Calu3 (cell line): Measurements from ENCODE around the gene INSYN2B. TPM values are rescaled to one million over a fixed set of nuclear protein-coding genes. Genes with fewer than 3 reads are reported as not detected.

Experiments used
- BruUV-seq: library from RNA; stranded (reverse); fragments of 400-500 nt; replicated peaks from 2 replicates; lab custom pipeline; 2021; lab: Mats Ljungman, UMichigan
- CTCF ChIA-PET: fragments of 300-600 bp; sonication (Branson Sonifier 250); formaldehyde crosslinking; loops from one replicate; lab custom pipeline; 2022; ENCODE audit warnings: antibody characterized with exemption; lab: Charles Lee
- DNase-seq: peaks from one replicate; pipeline ENCODE4 v3.0.0; 2022
- H3K27ac Mint-ChIP-seq: one replicate; pipeline ENCODE4 v1.8.0; 2022; ENCODE audit warnings: mixed read lengths; ENCODE audit not compliant: unreplicated experiment
- H3K27me3 Mint-ChIP-seq: one replicate; pipeline ENCODE4 v1.8.0; 2022; ENCODE audit warnings: mixed read lengths; ENCODE audit not compliant: unreplicated experiment
- H3K36me3 Mint-ChIP-seq: one replicate; pipeline ENCODE4 v1.8.0; 2022; ENCODE audit warnings: mild to moderate bottlenecking, moderate library complexity, mixed read lengths; ENCODE audit not compliant: insufficient read depth, unreplicated experiment
- H3K4me1 Mint-ChIP-seq: one replicate; pipeline ENCODE4 v1.8.0; 2022; ENCODE audit warnings: mild to moderate bottlenecking, low read depth, mixed read lengths; ENCODE audit not compliant: unreplicated experiment
- H3K4me3 Mint-ChIP-seq: one replicate; pipeline ENCODE4 v1.8.0; 2022; ENCODE audit warnings: mild to moderate bottlenecking, low read depth, moderate library complexity, mixed read lengths; ENCODE audit not compliant: unreplicated experiment
- H3K9me3 Mint-ChIP-seq: one replicate; pipeline ENCODE4 v1.8.0; 2022; ENCODE audit warnings: low read depth, mixed read lengths; ENCODE audit not compliant: unreplicated experiment
- CTCF ChIP-seq: fragments of 200-600 bp; IDR thresholded peaks from one replicate; pipeline ENCODE4 v1.8.0; 2022; ENCODE audit warnings: antibody characterized with exemption; ENCODE audit not compliant: unreplicated experiment
- intact Hi-C: fragments of 100-400 bp; cut with micrococcal nuclease; formaldehyde crosslinking; loops from one replicate; pipeline ENCODE4 v1.10.0; 2022; ENCODE audit not compliant: unreplicated experiment
- total RNA-seq: library from RNA; stranded (reverse); gene quantifications from 2 replicates; pipeline ENCODE4 v1.2.3, GENCODE V29; 2022

Gene INSYN2B
- total RNA-seq, 1 experiment from 2014 or later = not detected

- CTCF ChIA-PET = interaction anchor here (1.1 kb wide), 1 partner anchor 196 kb away, joined by 3 read pairs; no protein-coding TSS in a partner anchor
- H3K36me3 Mint-ChIP-seq = no peaks in the 10 kb centered on the region
- no peaks in the 10 kb centered on the region for H3K4me1 Mint-ChIP-seq
- BruUV-seq = no TSS peak
- H3K27ac Mint-ChIP-seq = no peak overlapping the region
- H3K9me3 Mint-ChIP-seq = no peaks in the 10 kb centered on the region
- H3K4me3 Mint-ChIP-seq = no peak overlapping the region
- no peak for TF ChIP-seq CTCF
- no peak for DNase-seq
- intact Hi-C loops = no loop called here
- H3K27me3 Mint-ChIP-seq = peaks cover 76% of the 10 kb centered on the region
Measured at GRCh38 chr5:169897481-169897880, 82.8 kb downstream of the INSYN2B start.

GRCh38 chr5:169895926-169896325, 84.4 kb downstream of the INSYN2B start:
- intact Hi-C loops = no loop called here

DNA sequence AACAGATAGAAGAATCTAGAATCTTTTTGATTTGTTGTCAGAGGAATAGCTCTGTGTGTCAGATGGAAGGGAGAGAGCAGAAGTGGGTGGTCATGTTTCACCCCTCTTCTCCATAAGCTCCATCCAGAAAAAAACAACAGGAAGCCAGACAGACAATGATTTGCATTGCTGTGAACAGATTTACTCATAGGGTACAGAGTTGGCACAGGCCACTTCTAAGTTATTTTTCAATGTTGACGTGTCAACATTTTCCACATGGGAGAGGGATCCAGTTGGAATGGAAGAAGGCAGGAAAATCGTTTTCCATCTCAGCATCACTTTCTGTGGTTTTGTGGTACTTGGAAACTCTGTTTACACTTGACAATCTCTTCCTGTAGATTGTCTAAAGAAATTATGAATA, 86.7 kb downstream of the INSYN2B start:
- no peak overlapping the region for H3K27ac Mint-ChIP-seq
- peaks cover 63% of the 10 kb centered on the region for H3K27me3 Mint-ChIP-seq
- H3K36me3 Mint-ChIP-seq = no peaks in the 10 kb centered on the region
- intact Hi-C loops = no loop called here
- TF ChIP-seq CTCF = no peak
- CTCF ChIA-PET = no interaction called here
- no peak for DNase-seq
- H3K4me1 Mint-ChIP-seq = no peaks in the 10 kb centered on the region
- H3K9me3 Mint-ChIP-seq = no peaks in the 10 kb centered on the region
- no TSS peak for BruUV-seq
- no peak overlapping the region for H3K4me3 Mint-ChIP-seq

More at GRCh38 chr5:169895926-169896325, 84.4 kb downstream of the INSYN2B start:
- Mint-ChIP-seq H3K27me3 (peaks cover 73% of the 10 kb centered on the region), H3K4me1 (no peaks in the 10 kb centered on the region), H3K4me3 (no peak overlapping the region), H3K9me3 (no peaks in the 10 kb centered on the region), H3K27ac (no peak overlapping the region), H3K36me3 (no peaks in the 10 kb centered on the region)
- CTCF ChIA-PET = interaction anchor here (1.1 kb wide), 1 partner anchor 9 kb away, joined by 4 read pairs; no protein-coding TSS in a partner anchor
- no TSS peak for BruUV-seq
- no peak for DNase-seq
- TF ChIP-seq CTCF = no peak

DNA sequence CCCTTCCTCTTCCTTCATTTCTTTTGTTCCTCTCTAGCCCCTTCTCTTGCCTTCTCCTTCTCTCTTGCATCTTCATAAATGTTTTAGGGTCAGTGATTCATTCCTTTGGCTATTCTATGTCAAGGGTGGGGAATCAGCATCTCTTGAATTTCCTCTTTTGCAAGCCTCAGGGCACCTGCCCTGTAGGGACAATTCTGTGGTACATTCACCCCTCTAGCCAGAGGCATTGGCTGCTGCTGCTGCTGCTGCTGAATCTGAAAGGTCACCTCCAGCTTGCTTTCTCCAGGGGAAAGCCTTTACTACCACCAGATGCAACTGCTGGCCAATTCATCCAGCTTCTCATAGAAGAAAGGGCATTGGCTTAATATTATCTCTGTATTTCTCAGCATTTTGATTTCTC, 87.3 kb downstream of the INSYN2B start:
- BruUV-seq = no TSS peak
- intact Hi-C loops = no loop called here
- no peaks in the 10 kb centered on the region for H3K36me3 Mint-ChIP-seq
- CTCF ChIA-PET = no interaction called here
- H3K4me1 Mint-ChIP-seq = no peaks in the 10 kb centered on the region
- no peak for DNase-seq
- H3K27ac Mint-ChIP-seq = no peak overlapping the region
- H3K4me3 Mint-ChIP-seq = no peak overlapping the region
- peaks cover 61% of the 10 kb centered on the region for H3K27me3 Mint-ChIP-seq
- H3K9me3 Mint-ChIP-seq = no peaks in the 10 kb centered on the region
- TF ChIP-seq CTCF = no peak
